ENCODE measurements around the gene RDX.

The RDX gene

DNA sequence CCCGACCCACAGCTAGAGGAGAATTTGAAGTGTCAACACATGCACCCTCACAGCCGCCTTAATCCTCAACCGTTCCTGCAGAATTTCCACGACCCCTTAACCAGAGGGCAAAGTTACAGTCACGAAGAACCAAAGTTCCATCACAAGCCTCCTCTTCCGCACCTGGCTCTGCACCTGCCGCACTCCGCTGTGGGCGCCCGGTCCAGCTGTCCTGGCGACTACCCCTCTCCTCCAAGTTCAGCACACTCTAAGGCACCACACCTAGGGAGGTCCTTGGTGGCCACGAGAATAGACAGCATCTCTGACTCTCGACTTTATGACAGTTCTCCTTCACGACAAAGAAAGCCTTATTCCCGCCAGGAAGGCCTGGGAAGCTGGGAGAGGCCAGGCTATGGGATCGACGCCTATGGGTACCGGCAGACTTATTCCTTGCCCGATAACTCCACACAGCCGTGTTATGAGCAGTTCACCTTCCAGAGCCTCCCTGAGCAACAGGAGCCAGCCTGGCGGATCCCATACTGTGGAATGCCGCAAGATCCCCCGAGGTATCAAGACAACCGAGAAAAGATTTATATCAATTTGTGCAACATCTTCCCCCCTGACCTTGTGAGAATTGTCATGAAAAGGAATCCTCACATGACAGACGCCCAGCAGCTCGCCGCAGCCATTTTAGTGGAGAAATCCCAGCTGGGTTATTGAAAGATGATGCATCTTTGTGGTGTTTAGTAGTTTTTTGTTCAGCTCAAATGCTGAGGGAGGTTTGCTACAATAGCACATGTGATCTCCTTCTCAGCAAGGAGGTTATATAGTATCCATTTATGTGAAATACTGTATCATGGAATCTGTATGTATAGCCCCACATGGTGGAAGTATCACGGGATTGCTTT, 131.1 kb downstream of the RDX start:
- no peak for DNase-seq (ENCODE audit: extremely low read depth, low read depth)
- H3K4me3 ChIP-seq (replicated peaks; ENCODE audit: low read depth, low read length): no peak overlapping the region

GRCh38 chr11:110162216-110162615, 134.2 kb downstream of the RDX start:
- DNase-seq (ENCODE audit: extremely low read depth, low read depth): no peak
- no peak overlapping the region for H3K4me3 ChIP-seq (replicated peaks; ENCODE audit: low read depth, low read length)
- TF ChIP-seq CTCF (IDR thresholded peaks at IDR 0.05; ENCODE audit: low read depth, low read length, missing control alignments): no peak

More for the DNA sequence above, 131.1 kb downstream of the RDX start:
- TF ChIP-seq CTCF (IDR thresholded peaks at IDR 0.05; ENCODE audit: low read depth, low read length, missing control alignments): no peak

DNA sequence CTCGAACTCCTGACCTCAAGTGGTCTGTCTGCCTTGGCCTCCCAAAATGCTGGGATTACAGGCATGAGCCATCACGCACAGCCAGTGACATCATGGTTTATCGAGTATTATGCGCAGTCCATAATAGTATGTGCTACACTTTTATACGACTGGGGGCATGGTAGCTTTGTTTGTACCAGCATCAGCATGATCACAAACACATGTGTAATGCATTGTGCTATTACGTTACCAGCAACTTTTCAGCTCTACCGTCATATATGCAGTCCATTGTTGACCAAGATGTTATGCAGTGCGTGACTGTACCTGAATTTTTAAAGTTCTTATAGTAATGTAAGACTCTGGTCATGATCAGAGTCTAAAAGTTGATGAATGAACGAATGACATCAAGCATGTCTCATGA, 135.4 kb downstream of the RDX start:
- DNase-seq (ENCODE audit: extremely low read depth, low read depth): no peak
- TF ChIP-seq CTCF (IDR thresholded peaks at IDR 0.05; ENCODE audit: low read depth, low read length, missing control alignments): no peak
- no peak overlapping the region for H3K4me3 ChIP-seq (replicated peaks; ENCODE audit: low read depth, low read length)

DNA sequence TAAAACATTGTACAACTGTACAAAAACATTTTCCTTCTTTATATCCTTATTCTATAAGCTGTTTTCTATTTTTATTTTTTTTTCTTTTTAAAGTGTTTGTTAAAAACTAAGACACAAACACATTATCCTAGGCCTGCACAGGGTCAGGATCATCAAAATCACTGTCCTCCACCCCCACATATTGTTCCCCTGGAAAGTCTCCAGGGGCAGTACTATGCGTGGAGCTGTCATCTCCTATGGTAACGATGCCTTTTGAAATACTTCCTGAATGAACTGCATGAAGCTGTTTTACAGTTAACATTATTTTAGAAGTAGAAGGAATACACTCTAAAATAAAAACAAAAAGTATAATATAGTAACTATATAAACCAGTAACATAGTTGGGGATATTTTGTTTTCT, 136.0 kb downstream of the RDX start:
- no peak overlapping the region for H3K4me3 ChIP-seq (replicated peaks; ENCODE audit: low read depth, low read length)
- TF ChIP-seq CTCF (IDR thresholded peaks at IDR 0.05; ENCODE audit: low read depth, low read length, missing control alignments): no peak
- DNase-seq (ENCODE audit: extremely low read depth, low read depth): no peak

- H3K4me3 ChIP-seq (replicated peaks; ENCODE audit: low read depth, low read length): no peak overlapping the region
- TF ChIP-seq CTCF (IDR thresholded peaks at IDR 0.05; ENCODE audit: low read depth, low read length, missing control alignments): no peak
- DNase-seq (ENCODE audit: extremely low read depth, low read depth): no peak
Observed at GRCh38 chr11:110160016-110160415, 136.4 kb downstream of the RDX start.

GRCh38 chr11:110159476-110159875, 136.9 kb downstream of the RDX start:
- no peak for TF ChIP-seq CTCF (IDR thresholded peaks at IDR 0.05; ENCODE audit: low read depth, low read length, missing control alignments)
- no peak overlapping the region for H3K4me3 ChIP-seq (replicated peaks; ENCODE audit: low read depth, low read length)
- DNase-seq (ENCODE audit: extremely low read depth, low read depth): no peak
